ENCODE data around the gene SEPSECS.
A peak's percentile ranks its signal among the peaks of the same experiment; 100 is the strongest.

SEPSECS gene

DNA sequence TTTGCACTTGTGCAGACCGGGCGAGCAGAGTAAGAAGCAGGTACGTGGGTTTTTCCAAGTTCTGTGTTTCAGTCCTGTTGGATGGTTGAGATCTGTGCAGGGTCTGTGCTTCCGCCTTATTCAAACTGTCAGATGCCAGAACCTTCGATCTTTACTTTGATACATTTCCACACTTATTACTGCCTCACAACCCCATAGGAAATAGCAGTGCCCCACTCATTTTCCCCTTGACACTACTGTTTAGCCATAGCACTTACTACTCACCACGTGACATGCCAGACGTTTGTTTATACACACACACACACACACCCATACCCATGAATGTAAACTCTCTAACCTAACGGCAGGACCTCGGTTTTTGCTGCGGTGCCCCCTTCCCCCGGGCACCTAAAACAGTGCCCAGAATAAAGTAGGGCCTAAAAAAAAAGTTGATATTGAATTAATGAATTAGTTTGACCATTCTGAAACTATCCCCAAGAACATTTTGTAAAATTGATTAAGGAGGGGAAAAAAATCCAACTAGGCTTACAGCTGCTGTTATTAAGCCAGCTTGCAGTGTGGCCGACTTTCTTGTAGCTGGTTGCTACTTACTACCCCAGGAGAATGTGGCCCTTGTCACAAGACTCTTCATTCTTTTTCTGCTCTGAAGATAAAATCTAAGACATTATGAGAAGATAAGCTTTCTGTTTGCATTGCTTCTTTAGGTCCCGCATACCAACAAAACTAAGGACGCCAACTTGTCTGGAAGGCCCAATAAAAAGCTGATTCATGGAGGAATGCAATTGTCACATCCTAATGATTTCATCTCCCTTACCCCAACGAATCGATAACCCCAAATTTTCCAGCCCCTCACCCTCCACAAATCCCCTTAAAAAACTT, 704 bp upstream of the SEPSECS start:
- no peak for DNase-seq (ENCODE audit: low read depth)
- no peak for TF ChIP-seq CTCF (conservative IDR thresholded peaks at IDR 0.05; ENCODE audit: control insufficient read depth, insufficient read depth, low read depth, low read length)
- peak overlapping the region; percentile 91 for H3K4me3 ChIP-seq (ENCODE audit: control insufficient read depth, low read depth, low read length)

GRCh38 chr4:25158817-25159216, 1.4 kb downstream of the SEPSECS start:
- H3K4me3 ChIP-seq (ENCODE audit: control insufficient read depth, low read depth, low read length), result no peak overlapping the region
- no peak for TF ChIP-seq CTCF (conservative IDR thresholded peaks at IDR 0.05; ENCODE audit: control insufficient read depth, insufficient read depth, low read depth, low read length)

DNA sequence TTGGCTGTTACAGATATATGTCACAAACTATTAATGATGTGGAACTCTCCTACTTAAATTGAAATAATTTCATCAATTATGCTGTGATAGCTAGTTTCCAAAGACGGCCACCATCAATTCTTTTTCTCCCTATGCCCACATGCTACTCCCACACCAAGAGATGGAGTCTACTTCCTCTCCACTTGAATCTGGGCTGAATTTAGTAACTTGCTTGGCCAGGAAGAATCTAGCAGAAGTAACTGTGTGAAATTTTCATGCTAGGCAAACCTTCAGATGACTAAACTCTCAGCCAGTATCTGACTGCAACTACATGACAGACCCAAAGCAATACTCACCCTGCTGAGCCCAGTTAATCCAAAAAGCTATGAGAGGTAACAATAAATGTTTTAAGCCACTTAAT, 3.2 kb downstream of the SEPSECS start:
- no peak for DNase-seq (ENCODE audit: low read depth)
- TF ChIP-seq CTCF (conservative IDR thresholded peaks at IDR 0.05; ENCODE audit: control insufficient read depth, insufficient read depth, low read depth, low read length), result no peak

More at GRCh38 chr4:25158817-25159216, 1.4 kb downstream of the SEPSECS start:
- DNase-seq (ENCODE audit: low read depth), result no peak

GRCh38 chr4:25155947-25156346, 4.3 kb downstream of the SEPSECS start:
- no peak for TF ChIP-seq CTCF (conservative IDR thresholded peaks at IDR 0.05; ENCODE audit: control insufficient read depth, insufficient read depth, low read depth, low read length)
- no peak overlapping the region for H3K4me3 ChIP-seq (ENCODE audit: control insufficient read depth, low read depth, low read length)
- DNase-seq (ENCODE audit: low read depth), result no peak

More for the DNA sequence above, 3.2 kb downstream of the SEPSECS start:
- H3K4me3 ChIP-seq (ENCODE audit: control insufficient read depth, low read depth, low read length), result no peak overlapping the region

GRCh38 chr4:25154594-25155265, 5.5 kb downstream of the SEPSECS start:
- DNase-seq (ENCODE audit: low read depth), result no peak
- no peak for TF ChIP-seq CTCF (conservative IDR thresholded peaks at IDR 0.05; ENCODE audit: control insufficient read depth, insufficient read depth, low read depth, low read length)
- H3K4me3 ChIP-seq (ENCODE audit: control insufficient read depth, low read depth, low read length), result no peak overlapping the region

DNA sequence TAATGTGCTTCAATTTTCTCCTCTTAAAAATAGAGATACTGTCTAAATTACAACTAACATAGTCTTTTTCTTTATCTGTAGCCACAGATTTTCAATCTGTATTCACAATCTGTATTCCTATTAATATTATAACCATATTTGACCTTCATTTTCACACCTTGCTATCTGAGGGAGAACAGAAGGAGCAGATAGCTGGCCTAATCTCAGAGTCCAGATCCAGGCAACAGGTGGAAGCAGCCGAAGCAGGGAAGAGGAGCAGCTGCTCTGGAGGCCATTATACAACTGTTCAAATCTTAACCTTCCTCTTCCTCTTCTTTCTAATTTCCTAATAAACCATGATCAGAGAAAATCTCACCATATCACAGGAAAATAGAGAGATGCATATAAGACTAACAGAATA, 14.2 kb downstream of the SEPSECS start:
- H3K4me3 ChIP-seq (ENCODE audit: control insufficient read depth, low read depth, low read length), result no peak overlapping the region
- no peak for TF ChIP-seq CTCF (conservative IDR thresholded peaks at IDR 0.05; ENCODE audit: control insufficient read depth, insufficient read depth, low read depth, low read length)
- DNase-seq (ENCODE audit: low read depth), result no peak

Data from fibroblast of mammary gland (primary cell).